C4-2B (cell line): ENCODE data around the gene CT47A1.
"Not testable (repeated sequence)": the region's sequence is repeated elsewhere in the genome, so short reads cannot be mapped to it uniquely, and the experiment has no call there.

Experiments
- H3K27ac ChIP-seq: fragments of 450-650 bp; 2 replicates; pipeline ENCODE4 v1.5.1; 2017
- ZFX ChIP-seq: fragments of 450-650 bp; IDR thresholded peaks from 2 replicates; pipeline ENCODE4 v1.6.1; 2017
- TF ChIP-seq, protein P1 (sequence below): fragments of 450-650 bp; conservative IDR thresholded peaks from 2 replicates; pipeline ENCODE4 v1.5.1; 2017; ENCODE audit warnings: mild to moderate bottlenecking

CT47A1 gene

DNA sequence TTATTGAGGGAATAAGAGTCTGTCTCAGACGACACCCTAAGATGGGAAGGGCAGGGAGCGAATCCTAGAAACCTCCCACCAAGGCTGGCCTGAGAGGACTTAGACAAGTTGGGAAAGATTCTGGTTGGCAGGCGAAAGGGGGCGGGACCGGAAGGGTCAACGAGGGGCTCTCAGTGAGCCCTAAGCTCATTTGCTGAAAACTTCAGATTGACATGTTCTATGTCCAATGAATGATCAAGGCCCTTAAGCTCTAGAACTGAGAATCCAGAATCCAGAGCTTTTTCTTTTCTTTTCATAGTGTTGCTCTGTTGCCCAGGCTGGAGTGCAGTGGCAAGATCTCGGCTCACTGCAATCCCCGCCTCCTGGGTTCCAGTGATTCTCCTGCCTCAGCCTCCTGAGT, at the start of gene CT47A1:
Gene CT47A1 (minus strand): TSS at position 101 of the 400 bp plus-strand sequence. CDS start 231 bp downstream, outside the sequence.
- H3K27ac ChIP-seq = not testable (repeated sequence)

DNA sequence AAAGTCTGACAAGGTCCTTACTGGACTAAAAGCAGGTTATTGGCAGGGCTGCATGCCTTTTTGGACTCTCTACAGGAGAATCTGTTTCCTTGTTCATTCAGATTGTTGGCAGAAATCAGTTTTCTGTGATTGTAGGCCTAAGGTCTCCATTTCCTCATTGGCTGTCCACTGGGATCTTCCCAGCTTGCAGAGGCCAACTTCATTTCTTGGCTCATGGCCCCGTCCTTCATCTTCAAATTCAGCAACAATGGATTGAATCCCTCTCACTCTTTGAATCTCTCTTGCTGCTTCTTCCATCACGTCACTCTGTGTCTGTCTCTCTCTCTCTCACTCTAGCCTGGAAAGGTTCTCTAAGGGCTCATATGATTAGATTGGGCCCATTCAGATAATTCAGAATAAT, 47.0 kb upstream of the CT47A1 start:
- H3K27ac ChIP-seq = no peak overlapping the region
- no peak for TF ChIP-seq ZFX
- TF ChIP-seq, protein P1, sequence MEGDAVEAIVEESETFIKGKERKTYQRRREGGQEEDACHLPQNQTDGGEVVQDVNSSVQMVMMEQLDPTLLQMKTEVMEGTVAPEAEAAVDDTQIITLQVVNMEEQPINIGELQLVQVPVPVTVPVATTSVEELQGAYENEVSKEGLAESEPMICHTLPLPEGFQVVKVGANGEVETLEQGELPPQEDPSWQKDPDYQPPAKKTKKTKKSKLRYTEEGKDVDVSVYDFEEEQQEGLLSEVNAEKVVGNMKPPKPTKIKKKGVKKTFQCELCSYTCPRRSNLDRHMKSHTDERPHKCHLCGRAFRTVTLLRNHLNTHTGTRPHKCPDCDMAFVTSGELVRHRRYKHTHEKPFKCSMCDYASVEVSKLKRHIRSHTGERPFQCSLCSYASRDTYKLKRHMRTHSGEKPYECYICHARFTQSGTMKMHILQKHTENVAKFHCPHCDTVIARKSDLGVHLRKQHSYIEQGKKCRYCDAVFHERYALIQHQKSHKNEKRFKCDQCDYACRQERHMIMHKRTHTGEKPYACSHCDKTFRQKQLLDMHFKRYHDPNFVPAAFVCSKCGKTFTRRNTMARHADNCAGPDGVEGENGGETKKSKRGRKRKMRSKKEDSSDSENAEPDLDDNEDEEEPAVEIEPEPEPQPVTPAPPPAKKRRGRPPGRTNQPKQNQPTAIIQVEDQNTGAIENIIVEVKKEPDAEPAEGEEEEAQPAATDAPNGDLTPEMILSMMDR = no peak

GRCh38 chrX:121030083-121030482, 44.5 kb upstream of the CT47A1 start:
- no peak for TF ChIP-seq ZFX
- TF ChIP-seq, protein P1 = no peak
- no peak overlapping the region for H3K27ac ChIP-seq

- H3K27ac ChIP-seq = no peak overlapping the region
- no peak for TF ChIP-seq ZFX
- TF ChIP-seq, protein P1 = no peak
Measured at GRCh38 chrX:121028419-121028818, 42.9 kb upstream of the CT47A1 start.

DNA sequence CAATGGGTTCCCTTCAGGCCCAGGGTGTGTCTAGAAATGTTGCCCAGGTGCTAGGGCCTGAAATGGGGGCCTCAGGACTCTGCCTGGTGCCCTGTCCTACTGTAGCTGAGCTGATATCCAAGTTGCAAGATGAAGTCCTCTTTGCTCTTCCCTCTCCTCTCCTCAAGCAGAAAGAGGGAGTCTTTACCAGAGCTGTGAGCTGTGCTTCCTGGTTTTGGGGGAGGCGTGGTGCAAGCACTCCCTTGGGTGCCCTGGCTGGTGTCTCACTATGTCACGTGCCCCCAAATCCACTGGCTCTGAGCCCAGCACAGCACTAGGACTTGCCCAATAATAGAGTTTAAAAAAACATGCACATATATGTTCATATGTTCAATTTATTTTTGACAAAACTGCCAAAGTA, 29.3 kb upstream of the CT47A1 start:
- no peak overlapping the region; the same call in 1 of the 2 replicates for H3K27ac ChIP-seq
- TF ChIP-seq ZFX = no peak
- TF ChIP-seq, protein P1 = no peak

GRCh38 chrX:121013897-121014455, 28.4 kb upstream of the CT47A1 start:
- H3K27ac ChIP-seq = peak overlapping the region; percentile 29
- no peak for TF ChIP-seq ZFX
- TF ChIP-seq, protein P1 = no peak

- TF ChIP-seq ZFX = no peak
- TF ChIP-seq, protein P1 = no peak
- no peak overlapping the region for H3K27ac ChIP-seq
Measured at GRCh38 chrX:121011254-121011653, 25.7 kb upstream of the CT47A1 start.

DNA sequence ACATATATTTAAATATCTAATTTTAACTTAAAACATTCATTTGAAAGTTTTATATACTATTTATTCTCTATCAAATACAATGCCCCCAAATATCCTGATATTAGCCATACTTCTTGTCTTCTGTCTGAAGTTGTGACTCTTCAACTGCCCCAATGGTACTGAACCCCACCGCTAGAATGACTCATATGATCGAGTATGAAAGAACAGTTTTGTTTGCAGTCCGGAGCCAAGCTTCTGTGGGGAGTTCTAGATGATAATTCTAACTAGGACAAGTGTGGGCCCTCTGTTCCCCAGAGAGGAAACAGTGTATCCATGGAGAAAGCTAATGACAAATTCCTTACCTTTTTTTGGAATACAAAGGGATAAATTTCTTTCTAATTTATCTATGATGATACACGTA, 24.7 kb upstream of the CT47A1 start:
- no peak overlapping the region for H3K27ac ChIP-seq

More for the DNA sequence above, 24.7 kb upstream of the CT47A1 start:
- no peak for TF ChIP-seq ZFX
- TF ChIP-seq, protein P1 = no peak
